H1 (cell line): ENCODE results near the gene MRPL36. TPM values are rescaled to one million over a fixed set of nuclear protein-coding genes. Genes with fewer than 3 reads are reported as not detected.

ENCODE experiments used
- CTCF ChIA-PET: fragments of 300-600 bp; sonication (Branson Sonifier 250); formaldehyde crosslinking; loops from one replicate; lab custom pipeline; 2021; ENCODE audit not compliant: partially characterized antibody; lab: Charles Lee
- POLR2A ChIA-PET: fragments of 300-600 bp; sonication (Branson Sonifier 250); formaldehyde crosslinking; loops from one replicate; lab custom pipeline; 2021; ENCODE audit warnings: inconsistent platforms; ENCODE audit not compliant: partially characterized antibody; lab: Charles Lee
- DNase-seq, 2 experiments: peaks; one replicate each; pipeline versions ENCODE4 v3.0.0 to v3.0.0-alpha.2; 2010 to 2022; ENCODE audit warnings: low spot score in 2 of 2, low read depth in 1 of 2, mixed read lengths in 1 of 2
- FAIRE-seq: peaks from 2 replicates; lab custom pipeline; 2011; peaks lifted over from hg19 to GRCh38; lab: Jason Lieb, UNC
- H2AFZ ChIP-seq: 2 replicates; pipeline ENCODE4 v1.8.1; 2012; ENCODE audit warnings: low read length, inconsistent platforms
- H2AK5ac ChIP-seq: 2 replicates; pipeline ENCODE4 v1.6.1; 2013; ENCODE audit warnings: low read depth, low read length
- H2BK120ac ChIP-seq: replicated peaks from 2 replicates; pipeline ENCODE3; 2013; ENCODE audit warnings: low read depth, low read length, inconsistent platforms
- H2BK12ac ChIP-seq: 2 replicates; pipeline ENCODE4 v1.6.1; 2013; ENCODE audit warnings: low read depth, low read length
- H2BK15ac ChIP-seq: 2 replicates; pipeline ENCODE4 v1.6.1; 2013; ENCODE audit warnings: low read length
- H2BK20ac ChIP-seq: 2 replicates; pipeline ENCODE4 v1.6.1; 2013; ENCODE audit warnings: low read length
- H2BK5ac ChIP-seq: 2 replicates; pipeline ENCODE4 v1.6.1; 2013; ENCODE audit warnings: low read depth, low read length
- H3K14ac ChIP-seq: 2 replicates; pipeline ENCODE4 v1.6.1; 2013; ENCODE audit warnings: inconsistent platforms; ENCODE audit not compliant: insufficient read length
- H3K18ac ChIP-seq: 2 replicates; pipeline ENCODE4 v1.6.1; 2013; ENCODE audit warnings: low read length; ENCODE audit errors: extremely low read depth
- H3K23ac ChIP-seq: 2 replicates; pipeline ENCODE4 v1.6.1; 2013; ENCODE audit warnings: inconsistent platforms; ENCODE audit not compliant: insufficient read length
- H3K23me2 ChIP-seq: 2 replicates; pipeline ENCODE4 v1.6.1; 2013; ENCODE audit warnings: low read depth, low read length
- H3K27ac ChIP-seq: 2 replicates; pipeline ENCODE4 v1.6.1; 2011; ENCODE audit warnings: low read depth, low read length, inconsistent platforms
- H3K27me3 ChIP-seq, 4 experiments: replicated peaks in 1 of 4; 1 replicate in 1 of 4; 2 replicates in 3 of 4; pipeline versions ENCODE4 v1.6.1 to v1.8.1; 2011 to 2013; ENCODE audit warnings: low read length in 3 of 4, mild to moderate bottlenecking in 3 of 4, inconsistent platforms in 2 of 4, mixed read lengths in 2 of 4, moderate library complexity in 1 of 4; ENCODE audit not compliant: control insufficient read depth in 3 of 4, insufficient read depth in 3 of 4; ENCODE audit errors: extremely low read depth in 1 of 4
- H3K36me3 ChIP-seq, 4 experiments: 2 replicates each; pipeline versions ENCODE4 v1.6.1 to v1.8.1; 2011 to 2013; ENCODE audit warnings: mild to moderate bottlenecking in 4 of 4, low read length in 3 of 4, moderate library complexity in 2 of 4, control low read depth in 1 of 4, inconsistent platforms in 1 of 4; ENCODE audit not compliant: insufficient read depth in 4 of 4, control insufficient read depth in 2 of 4
- H3K4ac ChIP-seq: replicated peaks from 2 replicates; pipeline ENCODE3; 2013; ENCODE audit warnings: low read length, low read depth, mixed read lengths, inconsistent platforms; ENCODE audit not compliant: insufficient read length
- H3K4me1 ChIP-seq, 4 experiments: replicated peaks in 1 of 4; 1 replicate in 1 of 4; 2 replicates in 3 of 4; pipeline versions ENCODE4 v1.6.1 to v1.8.1; 2011 to 2013; ENCODE audit warnings: low read length in 3 of 4, inconsistent platforms in 2 of 4, mixed read lengths in 1 of 4; ENCODE audit not compliant: insufficient read depth in 4 of 4, control insufficient read depth in 3 of 4
- H3K4me2 ChIP-seq, 2 experiments: 2 replicates each; pipeline versions ENCODE4 v1.6.1 to v1.8.1; 2011 to 2013; ENCODE audit warnings: low read depth in 2 of 2, low read length in 2 of 2, control low read depth in 1 of 2, inconsistent platforms in 1 of 2, mild to moderate bottlenecking in 1 of 2; ENCODE audit not compliant: insufficient read depth in 1 of 2
- H3K4me3 ChIP-seq, 4 experiments: fragments of 200-600, 300-600 bp in 1 of 4; sonication (generic), shearing (Covaris generic), sonication (Bioruptor Twin) in 1 of 4; 2 replicates each; pipeline versions ENCODE4 v1.5.1 to v1.8.1; 2011 to 2016; ENCODE audit warnings: low read length in 4 of 4, low read depth in 3 of 4, control low read depth in 2 of 4, inconsistent platforms in 2 of 4, mild to moderate bottlenecking in 2 of 4, mixed read lengths in 1 of 4, moderate library complexity in 1 of 4; ENCODE audit not compliant: insufficient read depth in 2 of 4; ENCODE audit errors: extremely low read depth in 1 of 4
- H3K56ac ChIP-seq: replicated peaks from 2 replicates; pipeline ENCODE3; 2013; ENCODE audit warnings: low read depth, mild to moderate bottlenecking, mixed read lengths, low read length, inconsistent platforms; ENCODE audit not compliant: insufficient read length
- H3K79me1 ChIP-seq: 2 replicates; pipeline ENCODE4 v1.6.1; 2013; ENCODE audit warnings: low read depth, low read length, control low read depth
- H3K79me2 ChIP-seq, 2 experiments: 2 replicates each; pipeline versions ENCODE4 v1.6.1 to v1.8.1; 2012 to 2013; ENCODE audit warnings: low read length in 2 of 2, mild to moderate bottlenecking in 2 of 2, inconsistent platforms in 1 of 2; ENCODE audit not compliant: insufficient read depth in 2 of 2, control insufficient read depth in 1 of 2
- H3K9ac ChIP-seq, 4 experiments: replicated peaks in 1 of 4; 1 replicate in 1 of 4; 2 replicates in 3 of 4; pipeline versions ENCODE4 v1.6.1 to v1.8.1; 2011 to 2013; ENCODE audit warnings: low read depth in 3 of 4, low read length in 3 of 4, control low read depth in 2 of 4, mild to moderate bottlenecking in 2 of 4, moderate library complexity in 2 of 4, inconsistent platforms in 1 of 4; ENCODE audit errors: extremely low read depth in 1 of 4
- H3K9me3 ChIP-seq, 2 experiments: 2 replicates each; pipeline versions ENCODE4 v1.6.1 to v1.8.1; 2012 to 2013; ENCODE audit warnings: mild to moderate bottlenecking in 2 of 2, moderate library complexity in 2 of 2, control low read depth in 1 of 2, inconsistent platforms in 1 of 2, low read depth in 1 of 2, low read length in 1 of 2, mixed read lengths in 1 of 2; ENCODE audit not compliant: insufficient read depth in 2 of 2
- H4K20me1 ChIP-seq, 2 experiments: replicated peaks in 1 of 2; 2 replicates each; pipeline versions ENCODE3 to v1.8.1; 2011 to 2013; ENCODE audit warnings: inconsistent platforms in 2 of 2, low read length in 2 of 2, mild to moderate bottlenecking in 1 of 2; ENCODE audit not compliant: insufficient read depth in 2 of 2, control insufficient read depth in 1 of 2
- H4K5ac ChIP-seq: 2 replicates; pipeline ENCODE4 v1.6.1; 2013; ENCODE audit warnings: low read length, low read depth, mixed read lengths, inconsistent platforms; ENCODE audit not compliant: insufficient read length
- H4K8ac ChIP-seq: 2 replicates; pipeline ENCODE4 v1.8.0; 2013; ENCODE audit warnings: mild to moderate bottlenecking, moderate library complexity, low read length, inconsistent platforms; ENCODE audit not compliant: insufficient read depth; ENCODE audit errors: extremely low read depth
- H4K91ac ChIP-seq: replicated peaks from 2 replicates; pipeline ENCODE3; 2013; ENCODE audit warnings: low read length, mixed read lengths, inconsistent platforms; ENCODE audit not compliant: insufficient read length
- CBX5 ChIP-seq: fragments of 300-800, 300-1000 bp; sonication (generic); IDR thresholded peaks from 2 replicates; pipeline ENCODE4 v1.7.1; 2016; ENCODE audit warnings: antibody characterized with exemption, low read length, low read depth
- CEBPB ChIP-seq: IDR thresholded peaks from 2 replicates; pipeline ENCODE4 v1.6.1; 2012; ENCODE audit warnings: low read depth, low read length
- CHD2 ChIP-seq: IDR thresholded peaks from 2 replicates; pipeline ENCODE4 v1.6.1; 2012; ENCODE audit warnings: low read length, improper control_type of control experiment
- EGR1 ChIP-seq: IDR thresholded peaks from 2 replicates; pipeline ENCODE4 v1.6.1; 2011; ENCODE audit warnings: low read depth, low read length, borderline replicate concordance
- JUN ChIP-seq: IDR thresholded peaks from 2 replicates; pipeline ENCODE4 v1.6.1; 2011; ENCODE audit warnings: low read depth, mild to moderate bottlenecking, improper control_type of control experiment, low read length
- JUND ChIP-seq: IDR thresholded peaks from 2 replicates; pipeline ENCODE4 v1.6.1; 2011; ENCODE audit warnings: mild to moderate bottlenecking, improper control_type of control experiment, low read length
- KDM4A ChIP-seq: IDR thresholded peaks from one replicate; pipeline ENCODE4 v1.7.1; 2012; ENCODE audit warnings: low read depth, mild to moderate bottlenecking, moderate library complexity, low read length, inconsistent platforms; ENCODE audit not compliant: severe bottlenecking
- MAFK ChIP-seq: IDR thresholded peaks from 2 replicates; pipeline ENCODE4 v1.6.1; 2012; ENCODE audit warnings: low read depth, mild to moderate bottlenecking, improper control_type of control experiment, low read length
- NANOG ChIP-seq: IDR thresholded peaks from 2 replicates; pipeline ENCODE4 v1.6.1; 2011; ENCODE audit warnings: low read length, low read depth, mild to moderate bottlenecking, inconsistent platforms; ENCODE audit not compliant: insufficient read depth, poor library complexity, severe bottlenecking
- PHF8 ChIP-seq: fragments of 200-600 bp; sonication (generic); conservative IDR thresholded peaks from 2 replicates; pipeline ENCODE4 v1.7.1; 2012; ENCODE audit warnings: low read depth, mild to moderate bottlenecking, inconsistent platforms, low read length, moderate library complexity
- TEAD4 ChIP-seq: IDR thresholded peaks from 2 replicates; pipeline ENCODE4 v1.6.1; 2012; ENCODE audit warnings: low read depth, low read length, inconsistent platforms, mixed read lengths
- WGBS, 2 experiments: shearing (Covaris generic) in 1 of 2; methylation state at CpG; one replicate each; pipeline versions ENCODE4 v1.1.6 to v1.1.7; 2013 to 2015; ENCODE audit warnings: low lambda C conversion rate in 2 of 2, mixed read lengths in 2 of 2, inconsistent platforms in 1 of 2, low coverage in 1 of 2, missing lambda C conversion rate in 1 of 2; ENCODE audit not compliant: insufficient replicate concordance in 2 of 2, insufficient coverage in 1 of 2, insufficient read length in 1 of 2; ENCODE audit errors: extremely low coverage in 1 of 2, missing lambda C conversion rate in 1 of 2; 5-methylcytosine and 5-hydroxymethylcytosine counted together
- polyA plus RNA-seq, 7 experiments: library from polyadenylated mRNA; depleted of rRNA in 3 of 7; stranded (reverse) in 5 of 7; unstranded in 2 of 7; fragments of >200 nt in 5 of 7; fragments of 200-250 nt in 2 of 7; gene quantifications; 1 replicate in 5 of 7; 2 replicates in 1 of 7; 4 replicates in 1 of 7; pipeline versions ENCODE4 v1.2.1 to v1.2.3, GENCODE V29; 2011 to 2013; ENCODE audit warnings: missing spikeins in 2 of 7, mixed read lengths in 2 of 7
- total RNA-seq: library from RNA; stranded (reverse); fragmentation: NEBNext Ultra II Directional; extraction: Animal tissue kit (Norgen Biotek cat#: 25700); gene quantifications from 2 replicates; pipeline ENCODE4 v1.2.1, GENCODE V29; 2021
- TF ChIP-seq, protein P1 (sequence below): IDR thresholded peaks from 2 replicates; pipeline ENCODE4 v1.6.1; 2012; ENCODE audit warnings: inconsistent platforms

The MRPL36 gene
- total and polyA plus RNA-seq, 2 of the 8 experiments (the other 6 are each of a cell fraction or from before 2014, with no cell fraction given): 56.3 to 81.5 TPM

GRCh38 chr5:1836891-1837880 lies 37.5 kb upstream of the MRPL36 start:
- H4K91ac ChIP-seq: no peak overlapping the region
- no peak overlapping the region; the same call in 1 of the 2 replicates for H3K18ac ChIP-seq
- no peak overlapping the region for H3K56ac ChIP-seq
- H2AK5ac ChIP-seq: no peak overlapping the region
- H3K23me2 ChIP-seq: no peaks in the 10 kb centered on the region
- H4K20me1 ChIP-seq: no peaks in the 10 kb centered on the region
- H2BK12ac ChIP-seq: no peak overlapping the region
- H3K4me1 ChIP-seq: peaks cover 0 to 17% (median 3%) of the 10 kb centered on the region in 4 experiments; a peak in 6 of 7 replicates
- no peaks in the 10 kb centered on the region for H3K36me3 ChIP-seq
- no peak overlapping the region; the same call in 1 of the 2 replicates for H3K27ac ChIP-seq
- H3K23ac ChIP-seq: no peak overlapping the region
- H4K8ac ChIP-seq: peak overlapping the region; percentile 53
- H2BK15ac ChIP-seq: 0 out of 2 replicates have a peak overlapping the region, but pooled peaks have one; percentile 61
- H2BK5ac ChIP-seq: no peak overlapping the region
- no peak overlapping the region for H2BK20ac ChIP-seq
- H3K79me1 ChIP-seq: no peaks in the 10 kb centered on the region
- no peaks in the 10 kb centered on the region for H3K79me2 ChIP-seq
- FAIRE-seq (no peak), DNase-seq (no peak)
- WGBS, 2 experiments: 93% methylated on average over 20 of the region's 32 CpGs; no CpG with 5 or more reads in 1 of the 2 experiments
- H2AFZ ChIP-seq: no peak overlapping the region
- H2BK120ac ChIP-seq: no peak overlapping the region
- ChIA-PET POLR2A (no interaction called here), CTCF (interaction anchor here (1.3 kb wide), 1 partner anchor 17 kb away, joined by 3 read pairs; no protein-coding TSS in a partner anchor)
- H3K4me3 ChIP-seq: no peak overlapping the region
- no peak overlapping the region for H3K4me2 ChIP-seq
- H3K9me3 ChIP-seq: no peaks in the 10 kb centered on the region
- H3K9ac ChIP-seq: no peak overlapping the region
- no peaks in the 10 kb centered on the region; a peak in 1 of 7 replicates for H3K27me3 ChIP-seq
- H3K14ac ChIP-seq: no peak overlapping the region
- H3K4ac ChIP-seq: no peak overlapping the region
- H4K5ac ChIP-seq: no peak overlapping the region
- TF ChIP-seq TEAD4: no peak
- TF ChIP-seq MAFK: no peak
- no peak for TF ChIP-seq CBX5
- TF ChIP-seq KDM4A: no peak
- TF ChIP-seq CEBPB: no peak
- no peak for TF ChIP-seq NANOG
- TF ChIP-seq JUND: no peak
- no peak for TF ChIP-seq JUN
- no peak for TF ChIP-seq PHF8
- no peak for TF ChIP-seq CHD2
- no peak for TF ChIP-seq EGR1
- TF ChIP-seq, protein P1, sequence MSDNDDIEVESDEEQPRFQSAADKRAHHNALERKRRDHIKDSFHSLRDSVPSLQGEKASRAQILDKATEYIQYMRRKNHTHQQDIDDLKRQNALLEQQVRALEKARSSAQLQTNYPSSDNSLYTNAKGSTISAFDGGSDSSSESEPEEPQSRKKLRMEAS: no peak
